H1 (cell line): ENCODE results near the gene BPIFB4. TPM values are rescaled to one million over a fixed set of nuclear protein-coding genes. Genes with fewer than 3 reads are reported as not detected.

Experiments
- NANOG ChIP-seq: IDR thresholded peaks from 2 replicates; pipeline ENCODE4 v1.6.1; 2011; ENCODE audit warnings: low read length, low read depth, mild to moderate bottlenecking, inconsistent platforms; ENCODE audit not compliant: insufficient read depth, poor library complexity, severe bottlenecking
- polyA plus RNA-seq, 7 experiments: library from polyadenylated mRNA; depleted of rRNA in 3 of 7; stranded (reverse) in 5 of 7; unstranded in 2 of 7; fragments of >200 nt in 5 of 7; fragments of 200-250 nt in 2 of 7; gene quantifications; 1 replicate in 5 of 7; 2 replicates in 1 of 7; 4 replicates in 1 of 7; pipeline versions ENCODE4 v1.2.1 to v1.2.3, GENCODE V29; 2011 to 2013; ENCODE audit warnings: missing spikeins in 2 of 7, mixed read lengths in 2 of 7
- total RNA-seq: library from RNA; stranded (reverse); fragmentation: NEBNext Ultra II Directional; extraction: Animal tissue kit (Norgen Biotek cat#: 25700); gene quantifications from 2 replicates; pipeline ENCODE4 v1.2.1, GENCODE V29; 2021

BPIFB4 gene
- total and polyA plus RNA-seq, 2 of the 8 experiments (the other 6 are each of a cell fraction or from before 2014, with no cell fraction given), result not detected

DNA sequence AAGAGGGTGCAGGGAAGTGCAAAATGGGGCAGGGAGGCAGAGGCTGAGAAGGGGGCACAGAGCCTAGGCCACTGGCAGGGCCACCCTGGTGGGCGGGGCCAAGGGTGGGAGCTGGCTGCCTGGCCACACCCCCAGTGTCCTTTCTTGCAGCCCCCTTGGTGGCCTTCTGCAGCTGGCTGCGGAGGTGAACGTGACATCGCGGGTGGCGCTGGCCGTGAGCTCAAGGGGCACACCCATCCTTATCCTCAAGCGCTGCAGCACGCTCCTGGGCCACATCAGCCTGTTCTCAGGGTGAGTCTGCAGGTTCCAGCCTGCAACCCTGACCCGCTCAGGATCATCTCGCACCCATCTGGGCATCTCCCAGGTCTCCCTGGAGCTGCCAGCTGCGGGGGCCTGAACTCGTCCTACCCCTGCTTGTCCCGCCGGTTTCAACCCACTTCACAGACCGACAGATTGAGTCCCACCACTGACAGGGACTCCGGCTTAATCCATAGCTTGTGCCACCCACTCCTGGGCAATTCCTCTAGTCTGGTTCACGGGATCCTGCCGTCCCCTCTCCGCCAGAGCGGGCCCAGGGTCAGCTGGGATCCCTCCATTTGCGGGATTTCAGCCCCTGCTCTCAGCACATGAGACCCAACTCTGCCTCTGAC, 19.6 kb upstream of the BPIFB4 start (continued):
- TF ChIP-seq NANOG, result no peak
